GM19455 (cell line): Measurements from ENCODE around the gene EMC1.
"Not testable (repeated sequence)": the region's sequence is repeated elsewhere in the genome, so short reads cannot be mapped to it uniquely, and the experiment has no call there.

ENCODE experiments used
- ATAC-seq: cut with Tn5 transposase; IDR thresholded peaks from one replicate; pipeline ENCODE4 v1.9.1; 2021; ENCODE audit not compliant: unreplicated experiment

The EMC1 gene

GRCh38 chr1:19260211-19261138, 9.2 kb upstream of the EMC1 start:
- ATAC-seq, result no peak

- ATAC-seq, result no peak
Observed at GRCh38 chr1:19258353-19258752, 7.0 kb upstream of the EMC1 start.

- no peak for ATAC-seq
Observed at GRCh38 chr1:19257178-19257914, 6.0 kb upstream of the EMC1 start.

- not testable (repeated sequence) for ATAC-seq
Observed at GRCh38 chr1:19256301-19256700, 5.0 kb upstream of the EMC1 start.

- no peak for ATAC-seq
Observed at GRCh38 chr1:19255288-19255687, 4.0 kb upstream of the EMC1 start.

GRCh38 chr1:19254416-19254815, 3.1 kb upstream of the EMC1 start:
- no peak for ATAC-seq

GRCh38 chr1:19250629-19251304, 557 bp downstream of the EMC1 start:
- ATAC-seq, result no peak

- ATAC-seq, result peak; percentile 59
Observed at GRCh38 chr1:19240673-19241538, 10.4 kb downstream of the EMC1 start.

- ATAC-seq, result no peak
Observed at GRCh38 chr1:19239876-19240275, 11.4 kb downstream of the EMC1 start.

- no peak for ATAC-seq
Observed at GRCh38 chr1:19234224-19234623, 17.1 kb downstream of the EMC1 start.

GRCh38 chr1:19232524-19232846, 18.8 kb downstream of the EMC1 start:
- ATAC-seq, result no peak

- not testable (repeated sequence) for ATAC-seq
Observed at GRCh38 chr1:19231736-19232523, 19.4 kb downstream of the EMC1 start.

GRCh38 chr1:19229828-19230325, 21.4 kb downstream of the EMC1 start:
- no peak for ATAC-seq

GRCh38 chr1:19229229-19229628, 22.1 kb downstream of the EMC1 start:
- no peak for ATAC-seq

- no peak for ATAC-seq
Observed at GRCh38 chr1:19222979-19223824, 28.1 kb downstream of the EMC1 start.

- ATAC-seq, result no peak
Observed at GRCh38 chr1:19222573-19222972, 28.8 kb downstream of the EMC1 start.

GRCh38 chr1:19220991-19221390, 30.3 kb downstream of the EMC1 start:
- ATAC-seq, result no peak

- ATAC-seq, result no peak
Observed at GRCh38 chr1:19220080-19220846, 31.1 kb downstream of the EMC1 start.
